GM18526 (cell line): ENCODE measurements around the gene RARB.

ENCODE experiments used
- POLR2A ChIP-seq: IDR thresholded peaks from 3 replicates; pipeline ENCODE4 v1.6.1; 2011; ENCODE audit not compliant: insufficient read length; ENCODE audit errors: extremely low read depth

The RARB gene

DNA sequence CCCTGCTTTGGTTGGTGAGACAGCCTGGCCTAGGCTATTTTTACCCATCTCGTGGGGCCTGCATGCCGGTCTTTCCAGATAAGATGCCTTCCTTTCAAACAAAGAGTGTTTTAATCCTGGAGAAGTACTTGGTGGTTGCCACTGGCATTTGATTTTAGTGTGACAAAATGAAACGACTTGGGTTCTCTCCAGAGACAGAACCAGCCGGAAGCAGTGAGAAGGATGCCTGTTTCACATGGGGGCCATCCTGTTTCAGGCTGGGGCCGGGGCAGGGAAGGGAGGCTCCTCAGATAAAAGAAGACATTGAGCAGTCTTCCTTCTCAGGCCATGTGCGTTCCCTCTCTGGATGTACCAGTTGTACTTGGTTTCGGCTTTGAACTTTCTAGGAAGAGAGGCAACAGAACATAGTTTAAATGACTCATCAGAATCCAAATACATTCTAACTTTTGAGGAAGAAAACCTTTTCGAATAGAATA, 161.8 kb downstream of the RARB start:
- TF ChIP-seq POLR2A: no peak

GRCh38 chr3:25592510-25592968, 164.5 kb downstream of the RARB start:
- no peak for TF ChIP-seq POLR2A

GRCh38 chr3:25593001-25593400, 164.9 kb downstream of the RARB start:
- TF ChIP-seq POLR2A: no peak

DNA sequence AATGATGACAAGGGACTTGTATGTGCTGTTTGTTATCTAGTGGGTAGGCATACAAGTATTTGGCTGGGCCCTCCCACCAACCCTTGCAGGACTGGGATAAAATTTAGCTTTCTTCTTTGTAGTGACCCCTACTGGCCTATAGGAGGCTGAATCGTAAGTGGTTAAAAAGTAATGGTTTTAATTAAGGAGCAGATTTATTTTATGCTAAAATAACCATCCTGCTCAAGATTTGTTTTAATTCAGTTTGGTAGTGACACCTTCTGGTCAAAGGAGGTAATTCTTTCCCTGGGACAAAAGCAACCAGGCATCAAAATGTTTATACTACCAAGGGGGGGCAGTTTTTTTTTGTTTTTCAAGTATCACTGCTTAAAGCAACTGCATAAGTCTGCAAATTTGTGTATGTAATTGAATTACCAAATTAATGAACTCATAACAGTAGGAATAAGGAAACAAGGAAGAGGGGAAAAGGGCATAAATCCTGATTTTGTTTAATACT, 166.0 kb downstream of the RARB start:
- no peak for TF ChIP-seq POLR2A

GRCh38 chr3:25597535-25598101, 169.6 kb downstream of the RARB start:
- no peak for TF ChIP-seq POLR2A

GRCh38 chr3:25603703-25604102, 175.6 kb downstream of the RARB start:
- no peak for TF ChIP-seq POLR2A

DNA sequence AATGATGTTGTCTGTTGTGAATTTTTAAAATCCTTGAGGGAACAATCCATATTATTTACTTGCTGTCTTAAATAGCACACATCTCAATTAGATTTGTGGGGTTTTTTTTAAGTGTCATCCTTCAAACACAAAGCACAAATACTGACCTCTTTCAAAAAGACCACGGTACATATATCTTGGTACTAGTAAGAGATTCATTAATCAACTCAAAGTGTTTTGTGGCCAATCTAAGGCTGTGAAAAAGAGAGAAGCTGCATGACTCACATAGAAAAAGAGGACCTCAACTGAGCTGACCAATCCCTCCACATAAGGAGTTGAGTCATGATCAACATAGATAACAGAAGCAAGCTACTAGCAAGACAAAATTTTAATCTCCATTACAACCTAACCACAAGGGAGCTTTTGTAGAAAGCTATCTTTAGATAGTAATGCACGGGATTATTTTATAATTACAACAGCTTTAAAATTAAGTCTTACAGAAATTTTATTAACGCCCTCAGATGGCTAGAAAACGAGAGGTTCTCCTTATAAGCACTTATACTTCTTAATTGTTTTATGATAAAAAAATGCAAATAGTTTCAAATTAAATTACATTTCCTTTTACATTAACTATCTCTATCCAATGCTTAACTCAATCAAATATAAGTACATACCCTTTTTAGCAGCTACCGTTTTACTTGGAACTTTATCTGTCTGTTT, 176.2 kb downstream of the RARB start:
- TF ChIP-seq POLR2A: no peak

- no peak for TF ChIP-seq POLR2A
These were observed 182.1 kb downstream of the RARB start for GRCh38 chr3:25610167-25610566.

DNA sequence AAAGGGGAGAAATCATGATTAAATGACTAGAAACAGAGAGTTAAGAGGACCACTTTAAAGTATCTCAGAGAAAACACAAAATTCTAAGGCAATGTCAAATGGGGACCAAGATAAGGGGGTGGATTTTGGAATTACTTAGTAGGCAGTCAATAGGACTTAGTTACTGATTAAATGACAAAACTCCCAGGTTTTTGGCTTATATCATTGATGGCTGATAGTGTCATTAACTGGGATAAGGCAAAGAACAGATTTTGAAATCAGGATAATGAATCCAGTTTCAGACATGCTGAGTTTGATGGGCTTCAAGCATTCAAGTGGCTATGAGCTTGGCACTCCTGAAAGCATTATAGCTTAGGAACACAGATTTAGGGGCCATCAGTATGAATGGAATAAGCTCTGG, 182.7 kb downstream of the RARB start:
- TF ChIP-seq POLR2A: no peak

GRCh38 chr3:25611193-25611592, 183.1 kb downstream of the RARB start:
- TF ChIP-seq POLR2A: no peak

DNA sequence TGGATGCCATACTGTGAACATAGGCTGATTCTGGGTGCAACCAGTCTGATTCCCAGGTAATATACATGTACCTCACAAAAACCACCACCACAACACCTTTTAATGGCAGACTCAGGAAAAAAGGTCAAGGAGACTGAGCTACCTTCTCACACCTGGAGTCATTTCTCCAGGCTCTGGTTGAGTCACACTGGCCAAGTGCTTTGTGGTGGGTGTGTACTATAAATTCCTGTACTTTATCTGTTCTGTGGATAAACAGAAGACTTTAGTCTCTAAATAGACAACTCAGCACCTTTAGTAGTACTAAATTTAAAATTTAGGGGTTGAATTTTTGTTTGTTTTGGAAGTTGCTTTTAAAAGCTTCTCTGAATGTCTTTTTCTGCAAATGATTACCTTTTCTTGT, 190.0 kb downstream of the RARB start:
- TF ChIP-seq POLR2A: no peak

DNA sequence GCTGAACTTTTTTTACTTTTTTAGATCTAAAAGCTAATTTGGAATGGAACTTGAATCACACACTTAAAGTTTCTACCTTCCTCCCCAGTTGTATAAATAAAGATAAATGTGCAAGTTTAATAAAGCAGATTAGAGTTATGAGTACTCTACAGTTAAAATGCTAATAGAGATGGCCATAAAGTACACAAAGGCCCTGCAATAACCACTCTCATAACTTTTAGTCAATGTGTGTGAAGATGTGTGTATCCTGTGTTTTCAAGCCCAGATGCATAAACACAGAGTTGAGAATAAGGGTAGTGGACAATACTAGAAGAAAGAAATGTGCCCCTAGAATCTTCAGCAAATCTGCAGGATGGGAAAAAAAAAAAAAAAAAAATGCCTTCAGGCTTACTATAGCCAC, 191.3 kb downstream of the RARB start:
- TF ChIP-seq POLR2A: no peak

GRCh38 chr3:25620493-25620892, 192.4 kb downstream of the RARB start:
- TF ChIP-seq POLR2A: no peak

DNA sequence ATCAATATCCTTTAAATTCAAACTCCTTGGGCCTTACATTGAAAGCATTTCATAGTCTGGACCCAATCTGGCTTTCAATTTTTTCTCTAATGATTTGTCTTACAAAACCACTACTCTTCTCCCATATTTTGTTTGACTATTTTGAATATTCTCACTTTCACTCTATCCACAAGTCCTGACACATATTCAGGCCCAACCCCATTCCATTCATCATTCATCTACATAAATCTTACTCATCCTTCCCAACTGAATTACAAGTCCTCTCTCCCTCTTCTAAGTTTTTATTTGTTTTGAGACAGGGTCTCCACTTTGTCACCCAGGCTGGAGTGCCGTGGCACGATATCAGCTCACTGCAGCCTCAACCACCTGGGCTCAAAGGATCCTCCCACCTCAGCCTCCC, 193.0 kb downstream of the RARB start:
- no peak for TF ChIP-seq POLR2A

- no peak for TF ChIP-seq POLR2A
These were observed 203.9 kb downstream of the RARB start for GRCh38 chr3:25631989-25632388.

DNA sequence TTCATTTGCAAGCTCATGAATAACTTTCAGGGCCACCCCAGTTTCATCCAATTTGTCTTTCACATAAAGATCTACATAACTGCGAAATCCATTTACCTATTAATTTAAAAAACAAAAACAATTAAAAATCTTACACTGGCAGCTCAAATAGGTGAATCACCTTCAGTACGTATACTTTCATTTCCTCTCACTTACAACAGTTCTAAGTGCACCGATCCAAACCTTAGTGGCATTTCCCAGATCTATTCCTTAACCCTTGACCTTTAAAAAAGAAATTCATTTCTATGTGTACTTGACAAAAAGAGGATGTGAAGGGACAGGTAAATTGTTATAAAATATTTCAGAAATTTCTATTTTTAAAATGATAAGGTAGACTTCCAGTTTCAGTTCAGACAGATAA, 205.9 kb downstream of the RARB start:
- TF ChIP-seq POLR2A: no peak

DNA sequence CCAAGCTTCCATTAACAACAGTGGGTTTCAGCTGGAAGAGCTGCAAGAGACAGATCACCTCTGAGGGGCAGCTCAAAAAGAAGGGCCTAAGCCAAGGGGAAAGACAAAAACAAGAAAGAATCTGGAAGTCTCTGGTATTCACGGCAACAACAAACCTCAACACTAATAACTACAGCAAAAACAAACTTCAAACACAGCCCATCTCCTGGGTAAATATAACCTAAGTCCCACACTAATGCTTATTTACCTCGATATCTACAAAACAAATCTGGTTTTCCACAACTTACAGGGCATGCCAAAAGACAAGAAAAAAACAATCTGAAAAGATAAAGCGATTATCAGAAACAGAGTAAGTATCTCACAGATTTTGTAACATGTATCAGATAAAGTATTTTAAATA, 207.0 kb downstream of the RARB start:
- no peak for TF ChIP-seq POLR2A
